KMS-11 (cell line): ENCODE measurements around the gene HOTAIR.

ENCODE experiments used
- H2AFZ ChIP-seq: fragments of 200-600 bp; sonication (generic); 2 replicates; pipeline ENCODE4 v1.6.1; 2016; ENCODE audit warnings: antibody characterized with exemption, mixed run types, low read depth
- H3K27ac ChIP-seq: fragments of 200-600 bp; sonication (generic); 2 replicates; pipeline ENCODE4 v1.6.1; 2016; ENCODE audit warnings: mild to moderate bottlenecking, mixed run types
- H3K27me3 ChIP-seq: fragments of 200-600 bp; sonication (generic); 2 replicates; pipeline ENCODE4 v1.6.1; 2017; ENCODE audit warnings: mild to moderate bottlenecking, low read depth, mixed run types, moderate library complexity; ENCODE audit not compliant: insufficient read depth
- H3K36me3 ChIP-seq: fragments of 200-600 bp; sonication (generic); 2 replicates; pipeline ENCODE4 v1.6.1; 2017; ENCODE audit warnings: mild to moderate bottlenecking, mixed run types; ENCODE audit not compliant: insufficient read depth
- H3K4me1 ChIP-seq: fragments of 200-600 bp; sonication (generic); 2 replicates; pipeline ENCODE4 v1.6.1; 2016; ENCODE audit warnings: mild to moderate bottlenecking, low read depth, mixed run types; ENCODE audit not compliant: poor library complexity, severe bottlenecking
- H3K4me2 ChIP-seq: fragments of 200-600 bp; sonication (generic); 2 replicates; pipeline ENCODE4 v1.7.0; 2016; ENCODE audit warnings: mild to moderate bottlenecking, mixed run types
- H3K4me3 ChIP-seq: fragments of 200-600 bp; sonication (generic); IDR thresholded peaks from 2 replicates; pipeline ENCODE4 v1.6.1; 2017; ENCODE audit warnings: low read depth, low read length, mixed read lengths; ENCODE audit not compliant: insufficient read depth
- H3K79me2 ChIP-seq: fragments of 200-600 bp; sonication (generic); 2 replicates; pipeline ENCODE4 v1.6.1; 2016; ENCODE audit warnings: low read depth, mixed run types; ENCODE audit not compliant: insufficient read depth
- H3K9ac ChIP-seq: fragments of 200-600 bp; sonication (generic); 2 replicates; pipeline ENCODE4 v1.6.1; 2016; ENCODE audit warnings: mild to moderate bottlenecking, mixed run types
- H4K20me1 ChIP-seq: fragments of 200-600 bp; sonication (generic); 2 replicates; pipeline ENCODE4 v1.6.1; 2016; ENCODE audit warnings: mild to moderate bottlenecking, mixed run types; ENCODE audit not compliant: insufficient read depth
- CTCF ChIP-seq: fragments of 200-600 bp; sonication (generic); conservative IDR thresholded peaks from 2 replicates; pipeline ENCODE4 v1.6.1; 2017; ENCODE audit warnings: low read depth, mild to moderate bottlenecking, antibody characterized with exemption, low read length, moderate library complexity, mixed read lengths

HOTAIR gene

GRCh38 chr12:53956914-53957536 lies 17.7 kb downstream of the HOTAIR start:
- TF ChIP-seq CTCF: no peak
- Histone ChIP-seq H3K9ac (no peak overlapping the region), H3K4me1 (no peaks in the 10 kb centered on the region), H3K27ac (no peak overlapping the region), H3K4me3 (no peak overlapping the region), H3K27me3 (peaks cover 98% of the 10 kb centered on the region), H3K4me2 (no peak overlapping the region), H3K36me3 (no peaks in the 10 kb centered on the region), H2AFZ (no peak overlapping the region), H3K79me2 (no peaks in the 10 kb centered on the region), H4K20me1 (no peaks in the 10 kb centered on the region)

GRCh38 chr12:53956251-53956887 lies 18.4 kb downstream of the HOTAIR start:
- H3K36me3 ChIP-seq: no peaks in the 10 kb centered on the region
- H3K9ac ChIP-seq: no peak overlapping the region
- TF ChIP-seq CTCF: no peak
- no peak overlapping the region for H3K27ac ChIP-seq
- no peak overlapping the region for H2AFZ ChIP-seq
- no peak overlapping the region for H3K4me3 ChIP-seq
- no peak overlapping the region for H3K4me2 ChIP-seq
- no peaks in the 10 kb centered on the region for H3K4me1 ChIP-seq
- H3K27me3 ChIP-seq: peaks cover 98% of the 10 kb centered on the region
- H4K20me1 ChIP-seq: no peaks in the 10 kb centered on the region
- H3K79me2 ChIP-seq: no peaks in the 10 kb centered on the region

GRCh38 chr12:53955776-53956250 lies 18.9 kb downstream of the HOTAIR start:
- Histone ChIP-seq H3K4me1 (no peaks in the 10 kb centered on the region), H3K27ac (no peak overlapping the region), H3K79me2 (no peaks in the 10 kb centered on the region), H3K4me2 (no peak overlapping the region), H4K20me1 (no peaks in the 10 kb centered on the region), H2AFZ (no peak overlapping the region), H3K4me3 (no peak overlapping the region), H3K9ac (no peak overlapping the region), H3K36me3 (no peaks in the 10 kb centered on the region), H3K27me3 (peaks cover 98% of the 10 kb centered on the region)
- no peak for TF ChIP-seq CTCF

- Histone ChIP-seq H4K20me1 (no peaks in the 10 kb centered on the region), H3K9ac (no peak overlapping the region)
Observed at GRCh38 chr12:53955036-53955775, 19.5 kb downstream of the HOTAIR start.

More at GRCh38 chr12:53955036-53955775, 19.5 kb downstream of the HOTAIR start:
- Histone ChIP-seq H2AFZ (no peak overlapping the region), H3K27me3 (peaks cover 98% of the 10 kb centered on the region), H3K4me3 (no peak overlapping the region), H3K36me3 (no peaks in the 10 kb centered on the region), H3K79me2 (no peaks in the 10 kb centered on the region), H3K4me2 (no peak overlapping the region), H3K4me1 (no peaks in the 10 kb centered on the region), H3K27ac (no peak overlapping the region)
- no peak for TF ChIP-seq CTCF
